H1 (cell line): ENCODE measurements around the gene ENKD1. TPM values are rescaled to one million over a fixed set of nuclear protein-coding genes. Genes with fewer than 3 reads are reported as not detected.

Source experiments
- CTCF ChIA-PET: fragments of 300-600 bp; sonication (Branson Sonifier 250); formaldehyde crosslinking; loops from one replicate; lab custom pipeline; 2021; ENCODE audit not compliant: partially characterized antibody; lab: Charles Lee
- POLR2A ChIA-PET: fragments of 300-600 bp; sonication (Branson Sonifier 250); formaldehyde crosslinking; loops from one replicate; lab custom pipeline; 2021; ENCODE audit warnings: inconsistent platforms; ENCODE audit not compliant: partially characterized antibody; lab: Charles Lee
- DNase-seq, 2 experiments: peaks; one replicate each; pipeline versions ENCODE4 v3.0.0 to v3.0.0-alpha.2; 2010 to 2022; ENCODE audit warnings: low spot score in 2 of 2, low read depth in 1 of 2, mixed read lengths in 1 of 2
- FAIRE-seq: peaks from 2 replicates; lab custom pipeline; 2011; peaks lifted over from hg19 to GRCh38; lab: Jason Lieb, UNC
- H2AFZ ChIP-seq: 2 replicates; pipeline ENCODE4 v1.8.1; 2012; ENCODE audit warnings: low read length, inconsistent platforms
- H2AK5ac ChIP-seq: 2 replicates; pipeline ENCODE4 v1.6.1; 2013; ENCODE audit warnings: low read depth, low read length
- H2BK120ac ChIP-seq: replicated peaks from 2 replicates; pipeline ENCODE3; 2013; ENCODE audit warnings: low read depth, low read length, inconsistent platforms
- H2BK12ac ChIP-seq: 2 replicates; pipeline ENCODE4 v1.6.1; 2013; ENCODE audit warnings: low read depth, low read length
- H2BK15ac ChIP-seq: 2 replicates; pipeline ENCODE4 v1.6.1; 2013; ENCODE audit warnings: low read length
- H2BK20ac ChIP-seq: 2 replicates; pipeline ENCODE4 v1.6.1; 2013; ENCODE audit warnings: low read length
- H2BK5ac ChIP-seq: 2 replicates; pipeline ENCODE4 v1.6.1; 2013; ENCODE audit warnings: low read depth, low read length
- H3K14ac ChIP-seq: 2 replicates; pipeline ENCODE4 v1.6.1; 2013; ENCODE audit warnings: inconsistent platforms; ENCODE audit not compliant: insufficient read length
- H3K18ac ChIP-seq: 2 replicates; pipeline ENCODE4 v1.6.1; 2013; ENCODE audit warnings: low read length; ENCODE audit errors: extremely low read depth
- H3K23ac ChIP-seq: 2 replicates; pipeline ENCODE4 v1.6.1; 2013; ENCODE audit warnings: inconsistent platforms; ENCODE audit not compliant: insufficient read length
- H3K23me2 ChIP-seq: 2 replicates; pipeline ENCODE4 v1.6.1; 2013; ENCODE audit warnings: low read depth, low read length
- H3K27ac ChIP-seq: 2 replicates; pipeline ENCODE4 v1.6.1; 2011; ENCODE audit warnings: low read depth, low read length, inconsistent platforms
- H3K27me3 ChIP-seq, 4 experiments: replicated peaks in 1 of 4; 1 replicate in 1 of 4; 2 replicates in 3 of 4; pipeline versions ENCODE4 v1.6.1 to v1.8.1; 2011 to 2013; ENCODE audit warnings: low read length in 3 of 4, mild to moderate bottlenecking in 3 of 4, inconsistent platforms in 2 of 4, mixed read lengths in 2 of 4, moderate library complexity in 1 of 4; ENCODE audit not compliant: control insufficient read depth in 3 of 4, insufficient read depth in 3 of 4; ENCODE audit errors: extremely low read depth in 1 of 4
- H3K36me3 ChIP-seq, 4 experiments: 2 replicates each; pipeline versions ENCODE4 v1.6.1 to v1.8.1; 2011 to 2013; ENCODE audit warnings: mild to moderate bottlenecking in 4 of 4, low read length in 3 of 4, moderate library complexity in 2 of 4, control low read depth in 1 of 4, inconsistent platforms in 1 of 4; ENCODE audit not compliant: insufficient read depth in 4 of 4, control insufficient read depth in 2 of 4
- H3K4ac ChIP-seq: replicated peaks from 2 replicates; pipeline ENCODE3; 2013; ENCODE audit warnings: low read length, low read depth, mixed read lengths, inconsistent platforms; ENCODE audit not compliant: insufficient read length
- H3K4me1 ChIP-seq, 4 experiments: replicated peaks in 1 of 4; 1 replicate in 1 of 4; 2 replicates in 3 of 4; pipeline versions ENCODE4 v1.6.1 to v1.8.1; 2011 to 2013; ENCODE audit warnings: low read length in 3 of 4, inconsistent platforms in 2 of 4, mixed read lengths in 1 of 4; ENCODE audit not compliant: insufficient read depth in 4 of 4, control insufficient read depth in 3 of 4
- H3K4me2 ChIP-seq, 2 experiments: 2 replicates each; pipeline versions ENCODE4 v1.6.1 to v1.8.1; 2011 to 2013; ENCODE audit warnings: low read depth in 2 of 2, low read length in 2 of 2, control low read depth in 1 of 2, inconsistent platforms in 1 of 2, mild to moderate bottlenecking in 1 of 2; ENCODE audit not compliant: insufficient read depth in 1 of 2
- H3K4me3 ChIP-seq, 4 experiments: fragments of 200-600, 300-600 bp in 1 of 4; sonication (generic), shearing (Covaris generic), sonication (Bioruptor Twin) in 1 of 4; 2 replicates each; pipeline versions ENCODE4 v1.5.1 to v1.8.1; 2011 to 2016; ENCODE audit warnings: low read length in 4 of 4, low read depth in 3 of 4, control low read depth in 2 of 4, inconsistent platforms in 2 of 4, mild to moderate bottlenecking in 2 of 4, mixed read lengths in 1 of 4, moderate library complexity in 1 of 4; ENCODE audit not compliant: insufficient read depth in 2 of 4; ENCODE audit errors: extremely low read depth in 1 of 4
- H3K56ac ChIP-seq: replicated peaks from 2 replicates; pipeline ENCODE3; 2013; ENCODE audit warnings: low read depth, mild to moderate bottlenecking, mixed read lengths, low read length, inconsistent platforms; ENCODE audit not compliant: insufficient read length
- H3K79me1 ChIP-seq: 2 replicates; pipeline ENCODE4 v1.6.1; 2013; ENCODE audit warnings: low read depth, low read length, control low read depth
- H3K79me2 ChIP-seq, 2 experiments: 2 replicates each; pipeline versions ENCODE4 v1.6.1 to v1.8.1; 2012 to 2013; ENCODE audit warnings: low read length in 2 of 2, mild to moderate bottlenecking in 2 of 2, inconsistent platforms in 1 of 2; ENCODE audit not compliant: insufficient read depth in 2 of 2, control insufficient read depth in 1 of 2
- H3K9ac ChIP-seq, 4 experiments: replicated peaks in 1 of 4; 1 replicate in 1 of 4; 2 replicates in 3 of 4; pipeline versions ENCODE4 v1.6.1 to v1.8.1; 2011 to 2013; ENCODE audit warnings: low read depth in 3 of 4, low read length in 3 of 4, control low read depth in 2 of 4, mild to moderate bottlenecking in 2 of 4, moderate library complexity in 2 of 4, inconsistent platforms in 1 of 4; ENCODE audit errors: extremely low read depth in 1 of 4
- H3K9me3 ChIP-seq, 2 experiments: 2 replicates each; pipeline versions ENCODE4 v1.6.1 to v1.8.1; 2012 to 2013; ENCODE audit warnings: mild to moderate bottlenecking in 2 of 2, moderate library complexity in 2 of 2, control low read depth in 1 of 2, inconsistent platforms in 1 of 2, low read depth in 1 of 2, low read length in 1 of 2, mixed read lengths in 1 of 2; ENCODE audit not compliant: insufficient read depth in 2 of 2
- H4K20me1 ChIP-seq, 2 experiments: replicated peaks in 1 of 2; 2 replicates each; pipeline versions ENCODE3 to v1.8.1; 2011 to 2013; ENCODE audit warnings: inconsistent platforms in 2 of 2, low read length in 2 of 2, mild to moderate bottlenecking in 1 of 2; ENCODE audit not compliant: insufficient read depth in 2 of 2, control insufficient read depth in 1 of 2
- H4K5ac ChIP-seq: 2 replicates; pipeline ENCODE4 v1.6.1; 2013; ENCODE audit warnings: low read length, low read depth, mixed read lengths, inconsistent platforms; ENCODE audit not compliant: insufficient read length
- H4K8ac ChIP-seq: 2 replicates; pipeline ENCODE4 v1.8.0; 2013; ENCODE audit warnings: mild to moderate bottlenecking, moderate library complexity, low read length, inconsistent platforms; ENCODE audit not compliant: insufficient read depth; ENCODE audit errors: extremely low read depth
- H4K91ac ChIP-seq: replicated peaks from 2 replicates; pipeline ENCODE3; 2013; ENCODE audit warnings: low read length, mixed read lengths, inconsistent platforms; ENCODE audit not compliant: insufficient read length
- BACH1 ChIP-seq: IDR thresholded peaks from 2 replicates; pipeline ENCODE4 v1.6.1; 2012; ENCODE audit warnings: low read length, improper control_type of control experiment
- BCL11A ChIP-seq, 2 experiments: IDR thresholded peaks; one replicate each; pipeline ENCODE4 v1.6.1; 2011; ENCODE audit warnings: low read depth in 2 of 2, low read length in 2 of 2, mild to moderate bottlenecking in 2 of 2
- CBX5 ChIP-seq: fragments of 300-800, 300-1000 bp; sonication (generic); IDR thresholded peaks from 2 replicates; pipeline ENCODE4 v1.7.1; 2016; ENCODE audit warnings: antibody characterized with exemption, low read length, low read depth
- GABPA ChIP-seq: IDR thresholded peaks from 2 replicates; pipeline ENCODE4 v1.6.1; 2011; ENCODE audit warnings: mild to moderate bottlenecking, low read length, moderate library complexity, borderline replicate concordance; ENCODE audit not compliant: insufficient read depth
- GTF2F1 ChIP-seq: IDR thresholded peaks from 2 replicates; pipeline ENCODE4 v1.6.1; 2012; ENCODE audit warnings: low read depth, low read length, improper control_type of control experiment, borderline replicate concordance
- MAFK ChIP-seq: IDR thresholded peaks from 2 replicates; pipeline ENCODE4 v1.6.1; 2012; ENCODE audit warnings: low read depth, mild to moderate bottlenecking, improper control_type of control experiment, low read length
- SP4 ChIP-seq: IDR thresholded peaks from 2 replicates; pipeline ENCODE4 v1.6.1; 2012; ENCODE audit warnings: low read length, inconsistent platforms
- TAF1 ChIP-seq: IDR thresholded peaks from 2 replicates; pipeline ENCODE4 v1.6.1; 2011; ENCODE audit warnings: mild to moderate bottlenecking, low read depth, low read length
- WGBS, 2 experiments: shearing (Covaris generic) in 1 of 2; methylation state at CpG; one replicate each; pipeline versions ENCODE4 v1.1.6 to v1.1.7; 2013 to 2015; ENCODE audit warnings: low lambda C conversion rate in 2 of 2, mixed read lengths in 2 of 2, inconsistent platforms in 1 of 2, low coverage in 1 of 2, missing lambda C conversion rate in 1 of 2; ENCODE audit not compliant: insufficient replicate concordance in 2 of 2, insufficient coverage in 1 of 2, insufficient read length in 1 of 2; ENCODE audit errors: extremely low coverage in 1 of 2, missing lambda C conversion rate in 1 of 2; 5-methylcytosine and 5-hydroxymethylcytosine counted together
- polyA plus RNA-seq, 7 experiments: library from polyadenylated mRNA; depleted of rRNA in 3 of 7; stranded (reverse) in 5 of 7; unstranded in 2 of 7; fragments of >200 nt in 5 of 7; fragments of 200-250 nt in 2 of 7; gene quantifications; 1 replicate in 5 of 7; 2 replicates in 1 of 7; 4 replicates in 1 of 7; pipeline versions ENCODE4 v1.2.1 to v1.2.3, GENCODE V29; 2011 to 2013; ENCODE audit warnings: missing spikeins in 2 of 7, mixed read lengths in 2 of 7
- total RNA-seq: library from RNA; stranded (reverse); fragmentation: NEBNext Ultra II Directional; extraction: Animal tissue kit (Norgen Biotek cat#: 25700); gene quantifications from 2 replicates; pipeline ENCODE4 v1.2.1, GENCODE V29; 2021

The ENKD1 gene
- total and polyA plus RNA-seq, 2 of the 8 experiments (the other 6 are each of a cell fraction or from before 2014, with no cell fraction given), result 12.9 to 16.1 TPM

DNA sequence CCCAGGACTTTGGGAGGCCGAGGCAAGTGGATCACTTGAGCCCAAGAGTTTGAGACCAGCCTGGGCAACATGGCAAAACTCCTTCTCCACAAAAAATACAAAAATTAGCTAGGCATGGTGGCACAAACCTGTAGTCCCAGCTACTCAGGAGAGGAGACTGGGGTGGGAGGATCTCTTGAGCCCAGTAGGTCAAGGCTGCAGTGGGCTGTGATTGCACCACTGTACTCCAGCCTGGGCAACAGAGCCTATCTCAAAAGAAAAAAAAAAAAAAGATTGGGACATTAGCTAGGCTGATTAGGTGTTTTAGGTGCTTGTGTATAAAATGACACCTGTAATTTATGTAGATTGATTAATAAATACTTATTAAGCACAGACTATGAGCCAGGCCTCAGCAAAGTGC is 42.5 kb upstream of the ENKD1 start:
- WGBS, 2 experiments, result 83% methylated on average over 1 of the region's 1 CpG; no CpG with 5 or more reads in 1 of the 2 experiments
- ChIA-PET POLR2A (interaction anchor here (3.3 kb wide), 1 partner anchor 10 kb away, joined by 16 read pairs; the partner anchor contains the start of gene GFOD2), CTCF (interaction anchor here (0.6 to 1.5 kb wide), 5 partner anchors 32 to 163 kb away, joined by 3 read pairs; no protein-coding TSS in a partner anchor)
- Histone ChIP-seq H3K4me1 (peaks cover 0 to 12% (median 4%) of the 10 kb centered on the region in 4 experiments; a peak in 4 of 7 replicates), H3K27ac (no peak overlapping the region), H2AFZ (no peak overlapping the region), H3K4ac (no peak overlapping the region), H3K23me2 (no peaks in the 10 kb centered on the region), H3K9me3 (no peaks in the 10 kb centered on the region), H3K9ac (no peak overlapping the region), H3K79me1 (peaks cover 7% of the 10 kb centered on the region), H2BK12ac (no peak overlapping the region), H4K91ac (no peak overlapping the region), H2BK20ac (no peak overlapping the region), H3K27me3 (no peaks in the 10 kb centered on the region), H3K36me3 (no peaks in the 10 kb centered on the region; a peak in 1 of 8 replicates), H3K4me2 (no peak overlapping the region), H4K5ac (no peak overlapping the region), H3K23ac (no peak overlapping the region), H4K20me1 (peaks cover 0 to 7% of the 10 kb centered on the region in 2 experiments), H3K56ac (no peak overlapping the region), H2BK15ac (no peak overlapping the region), H3K14ac (no peak overlapping the region), H3K79me2 (peaks cover 3 to 61% of the 10 kb centered on the region in 2 experiments; a peak in 3 of 4 replicates), H2AK5ac (no peak overlapping the region), H2BK5ac (no peak overlapping the region), H2BK120ac (no peak overlapping the region), H4K8ac (no peak overlapping the region), H3K18ac (no peak overlapping the region), H3K4me3 (no peak overlapping the region)
- no peak for DNase-seq
- no peak for TF ChIP-seq GTF2F1
- TF ChIP-seq MAFK, result no peak
- no peak for TF ChIP-seq TAF1
- TF ChIP-seq GABPA, result no peak
- TF ChIP-seq CBX5, result no peak
- TF ChIP-seq BACH1, result no peak
- TF ChIP-seq BCL11A (IDR thresholded peaks at IDR 0.05; ENCODE audit: low read depth in 2 of 2, low read length in 2 of 2), result no peak
- TF ChIP-seq SP4, result no peak
- no peak for FAIRE-seq
